ENCODE data around the gene CNN2. TPM values are rescaled to one million over a fixed set of nuclear protein-coding genes. Genes with fewer than 3 reads are reported as not detected.

Gene CNN2
- total and polyA plus RNA-seq, 2 of the 8 experiments (the other 6 are each of a cell fraction or from before 2014, with no cell fraction given) = 189 to 551 TPM

DNA sequence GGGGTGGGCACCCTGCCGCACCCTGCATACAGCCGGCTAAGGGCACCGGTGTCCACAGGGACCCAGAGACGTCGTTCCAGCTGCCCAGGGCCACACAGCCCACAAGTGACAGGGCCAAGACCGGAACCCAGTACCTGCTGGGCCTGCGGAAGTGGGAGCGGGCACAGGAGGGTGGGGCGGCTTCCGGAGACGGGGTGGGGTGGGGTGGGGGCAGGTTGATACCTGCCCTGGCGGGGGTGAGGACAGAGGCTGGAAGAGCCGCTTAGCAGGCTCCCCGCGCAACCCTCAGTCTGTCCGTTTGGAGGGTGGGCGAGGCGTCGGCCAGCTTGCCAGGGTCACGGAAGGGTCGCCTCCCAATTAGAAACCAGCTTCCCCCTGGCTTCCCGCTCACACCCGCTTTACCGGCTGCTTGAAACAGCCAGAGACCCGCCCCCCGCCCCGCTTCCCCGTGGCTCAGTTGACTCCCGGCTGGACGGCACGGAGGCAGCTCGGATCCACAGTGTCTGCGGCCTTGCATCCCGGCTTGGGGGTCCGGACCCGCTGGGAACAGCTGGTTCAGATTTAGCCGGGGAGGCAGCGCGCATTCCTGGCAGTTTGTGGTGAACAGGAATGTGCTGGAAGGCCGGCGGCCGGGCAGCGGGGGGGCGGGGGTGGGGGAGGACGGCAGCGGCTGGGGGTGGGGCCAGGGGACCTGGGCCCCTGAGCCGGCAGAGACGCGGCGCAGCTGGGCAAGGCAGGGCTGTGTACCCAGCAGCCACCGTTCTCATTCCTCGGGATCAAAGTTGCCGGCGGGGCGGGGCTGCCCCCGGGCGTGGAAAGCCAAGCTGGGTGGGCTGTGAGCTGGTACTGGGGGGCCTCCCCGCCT lies 1.9 kb downstream of the CNN2 start (continued):
- TF ChIP-seq SIN3A (conservative IDR thresholded peaks at IDR 0.05 in 1 of 2, IDR thresholded peaks at IDR 0.05 in 1 of 2; ENCODE audit: low read depth in 1 of 2, low read length in 2 of 2) = peak; percentile 58 to 69; a peak in 3 of 4 replicates
- TF ChIP-seq, protein P1, sequence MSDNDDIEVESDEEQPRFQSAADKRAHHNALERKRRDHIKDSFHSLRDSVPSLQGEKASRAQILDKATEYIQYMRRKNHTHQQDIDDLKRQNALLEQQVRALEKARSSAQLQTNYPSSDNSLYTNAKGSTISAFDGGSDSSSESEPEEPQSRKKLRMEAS (IDR thresholded peaks at IDR 0.05) = peak; percentile 24; the same call in 1 of the 2 replicates
- peak; percentile 93 for TF ChIP-seq TEAD4 (IDR thresholded peaks at IDR 0.05; ENCODE audit: low read depth, low read length)
- no peak for TF ChIP-seq GTF2F1 (IDR thresholded peaks at IDR 0.05; ENCODE audit: borderline replicate concordance, low read depth, low read length)
- no peak for TF ChIP-seq HDAC6 (IDR thresholded peaks at IDR 0.05; ENCODE audit: low read depth, low read length)
- TF ChIP-seq, protein P2, sequence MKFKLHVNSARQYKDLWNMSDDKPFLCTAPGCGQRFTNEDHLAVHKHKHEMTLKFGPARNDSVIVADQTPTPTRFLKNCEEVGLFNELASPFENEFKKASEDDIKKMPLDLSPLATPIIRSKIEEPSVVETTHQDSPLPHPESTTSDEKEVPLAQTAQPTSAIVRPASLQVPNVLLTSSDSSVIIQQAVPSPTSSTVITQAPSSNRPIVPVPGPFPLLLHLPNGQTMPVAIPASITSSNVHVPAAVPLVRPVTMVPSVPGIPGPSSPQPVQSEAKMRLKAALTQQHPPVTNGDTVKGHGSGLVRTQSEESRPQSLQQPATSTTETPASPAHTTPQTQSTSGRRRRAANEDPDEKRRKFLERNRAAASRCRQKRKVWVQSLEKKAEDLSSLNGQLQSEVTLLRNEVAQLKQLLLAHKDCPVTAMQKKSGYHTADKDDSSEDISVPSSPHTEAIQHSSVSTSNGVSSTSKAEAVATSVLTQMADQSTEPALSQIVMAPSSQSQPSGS (IDR thresholded peaks at IDR 0.05; ENCODE audit: low read length) = no peak
- TF ChIP-seq NRF1 (IDR thresholded peaks at IDR 0.05; ENCODE audit: low read depth, low read length) = no peak

Data from H1 (cell line).